GM23338 (cell line): ENCODE data around the gene DNAJC1. TPM values are rescaled to one million over a fixed set of nuclear protein-coding genes. Genes with fewer than 3 reads are reported as not detected.

Source experiments
- ATAC-seq: fragments of 200-7000 bp; cut with Tn5 transposase; 3 replicates; pipeline ENCODE4 v1.9.1; 2020
- DNase-seq: peaks from one replicate; pipeline ENCODE4 v3.0.0-alpha.2; 2015; ENCODE audit warnings: low spot score
- H2AFZ ChIP-seq: fragments of 200-600 bp; sonication (generic); 2 replicates; pipeline ENCODE4 v1.8.0; 2016; ENCODE audit warnings: antibody characterized with exemption, mild to moderate bottlenecking, moderate library complexity
- H3F3A ChIP-seq: fragments of 200-600 bp; sonication (generic); replicated peaks from 2 replicates; pipeline ENCODE4 v1.8.0; 2017; ENCODE audit warnings: antibody characterized with exemption, mixed run types, low read depth
- H3K27ac ChIP-seq: fragments of 200-600 bp; sonication (generic); 2 replicates; pipeline ENCODE4 v1.6.1; 2016; ENCODE audit warnings: low read depth
- H3K27me3 ChIP-seq: fragments of 200-600 bp; sonication (generic); 2 replicates; pipeline ENCODE4 v1.8.0; 2016; ENCODE audit warnings: mild to moderate bottlenecking, mixed run types, moderate library complexity; ENCODE audit not compliant: insufficient read depth
- H3K36me3 ChIP-seq: fragments of 200-600 bp; sonication (generic); 2 replicates; pipeline ENCODE4 v1.8.0; 2016; ENCODE audit warnings: mild to moderate bottlenecking; ENCODE audit not compliant: insufficient read depth
- H3K4me1 ChIP-seq: fragments of 200-600 bp; sonication (generic); 2 replicates; pipeline ENCODE4 v1.8.0; 2016; ENCODE audit warnings: mild to moderate bottlenecking, moderate library complexity; ENCODE audit not compliant: insufficient read depth
- H3K4me2 ChIP-seq: fragments of 200-600 bp; sonication (generic); 2 replicates; pipeline ENCODE4 v1.7.1; 2017; ENCODE audit warnings: mixed run types
- H3K4me3 ChIP-seq: fragments of 200-600 bp; sonication (generic); 2 replicates; pipeline ENCODE4 v1.6.1; 2016; ENCODE audit warnings: mixed run types
- H3K79me2 ChIP-seq: fragments of 200-600 bp; sonication (generic); replicated peaks from 2 replicates; pipeline ENCODE4 v1.8.0; 2017; ENCODE audit warnings: mild to moderate bottlenecking; ENCODE audit not compliant: insufficient read depth
- H3K9me2 ChIP-seq: fragments of 200-600 bp; sonication (generic); 2 replicates; pipeline ENCODE4 v1.8.0; 2017; ENCODE audit not compliant: insufficient read depth
- H4K20me1 ChIP-seq: fragments of 200-600 bp; sonication (generic); replicated peaks from 2 replicates; pipeline ENCODE4 v1.8.0; 2017; ENCODE audit warnings: mild to moderate bottlenecking; ENCODE audit not compliant: insufficient read depth
- H3K27ac Mint-ChIP-seq: 2 replicates; pipeline ENCODE4 v1.8.0; 2020; ENCODE audit warnings: inconsistent platforms, mild to moderate bottlenecking, moderate library complexity, mixed read lengths
- H3K27me3 Mint-ChIP-seq: 3 replicates; pipeline ENCODE4 v1.8.0; 2022; ENCODE audit warnings: low read depth, mild to moderate bottlenecking, moderate library complexity, mixed read lengths, inconsistent platforms; ENCODE audit not compliant: insufficient read depth, poor library complexity
- H3K36me3 Mint-ChIP-seq: 3 replicates; pipeline ENCODE4 v1.8.0; 2021; ENCODE audit warnings: low read depth, mild to moderate bottlenecking, inconsistent platforms, moderate library complexity, mixed read lengths
- H3K4me1 Mint-ChIP-seq: 3 replicates; pipeline ENCODE4 v1.8.0; 2020; ENCODE audit warnings: mild to moderate bottlenecking, inconsistent platforms, mixed read lengths
- H3K4me3 Mint-ChIP-seq: 3 replicates; pipeline ENCODE4 v1.8.0; 2021; ENCODE audit warnings: moderate library complexity, mild to moderate bottlenecking, inconsistent platforms, mixed read lengths
- H3K9me3 Mint-ChIP-seq: 3 replicates; pipeline ENCODE4 v1.8.0; 2020; ENCODE audit warnings: moderate library complexity, mild to moderate bottlenecking, inconsistent platforms, mixed read lengths
- CREB1 ChIP-seq: fragments of 250-450 bp; sonication (Bioruptor Pico); IDR thresholded peaks from 2 replicates; pipeline ENCODE4 v1.5.0; 2020; ENCODE audit warnings: low read depth, mild to moderate bottlenecking, moderate library complexity
- EZH2 ChIP-seq: fragments of 200-600 bp; sonication (generic); IDR thresholded peaks from one replicate; pipeline ENCODE4 v1.8.0; 2017; ENCODE audit warnings: antibody characterized with exemption, mild to moderate bottlenecking, low read depth; ENCODE audit not compliant: unreplicated experiment
- EZH2phosphoT487 ChIP-seq: fragments of 200-600 bp; sonication (generic); IDR thresholded peaks from one replicate; pipeline ENCODE4 v1.8.1; 2018; ENCODE audit warnings: antibody characterized with exemption; ENCODE audit not compliant: unreplicated experiment
- JUNB ChIP-seq: IDR thresholded peaks from one replicate; pipeline ENCODE4 v1.6.1; 2016; ENCODE audit warnings: antibody characterized with exemption; ENCODE audit not compliant: unreplicated experiment
- NANOG ChIP-seq: IDR thresholded peaks from 2 replicates; pipeline ENCODE4 v1.6.1; 2016; ENCODE audit warnings: antibody characterized with exemption, borderline replicate concordance
- POLR2AphosphoS5 ChIP-seq: IDR thresholded peaks from 2 replicates; pipeline ENCODE4 v1.6.1; 2016; ENCODE audit warnings: antibody characterized with exemption, low read depth
- STAT1 ChIP-seq: IDR thresholded peaks from one replicate; pipeline ENCODE4 v1.6.1; 2016; ENCODE audit warnings: antibody characterized with exemption; ENCODE audit not compliant: unreplicated experiment
- ZNF114 ChIP-seq: fragments of 250-450 bp; sonication (Bioruptor Pico); IDR thresholded peaks from 2 replicates; pipeline ENCODE4 v1.5.0; 2020; ENCODE audit warnings: mild to moderate bottlenecking, moderate library complexity
- ZNF331 ChIP-seq: fragments of 250-450 bp; sonication (Bioruptor Pico); IDR thresholded peaks from 2 replicates; pipeline ENCODE4 v1.5.0; 2020; ENCODE audit warnings: low read depth, mild to moderate bottlenecking, moderate library complexity
- polyA plus RNA-seq: library from polyadenylated mRNA; unstranded; fragments of >200 nt; fragmentation: Nextera tagmentation; extraction: Ambion mirVana; gene quantifications from 2 replicates; pipeline ENCODE4 v1.2.1, GENCODE V29; 2016
- total RNA-seq: library from RNA; depleted of rRNA; stranded (reverse); fragments of >200 nt; shearing (Covaris generic); gene quantifications from 2 replicates; pipeline ENCODE4 v1.2.3, GENCODE V29; 2014
- TF ChIP-seq, protein P1 (sequence below): IDR thresholded peaks from one replicate; pipeline ENCODE4 v1.6.1; 2018; ENCODE audit warnings: antibody characterized with exemption; ENCODE audit not compliant: unreplicated experiment
- TF ChIP-seq, protein P2 (sequence below): IDR thresholded peaks from 2 replicates; pipeline ENCODE4 v1.6.1; 2016; ENCODE audit warnings: antibody characterized with exemption
- TF ChIP-seq, protein P3 (sequence below): fragments of 250-450 bp; sonication (Bioruptor Pico); IDR thresholded peaks from 2 replicates; pipeline ENCODE4 v1.5.0; 2020; ENCODE audit warnings: mild to moderate bottlenecking, moderate library complexity
- TF ChIP-seq, protein P4 (sequence below), 2 experiments: fragments of 200-600 bp in 1 of 2; sonication (generic) in 1 of 2; conservative IDR thresholded peaks; 2 replicates each; pipeline versions ENCODE4 v1.5.1 to v1.6.1; 2016 to 2017; ENCODE audit warnings: antibody characterized with exemption in 2 of 2, low read depth in 2 of 2, mild to moderate bottlenecking in 2 of 2, moderate library complexity in 1 of 2

Gene DNAJC1
- total and polyA plus RNA-seq, 2 experiments from 2014 or later = 38.6 to 45.3 TPM

DNA sequence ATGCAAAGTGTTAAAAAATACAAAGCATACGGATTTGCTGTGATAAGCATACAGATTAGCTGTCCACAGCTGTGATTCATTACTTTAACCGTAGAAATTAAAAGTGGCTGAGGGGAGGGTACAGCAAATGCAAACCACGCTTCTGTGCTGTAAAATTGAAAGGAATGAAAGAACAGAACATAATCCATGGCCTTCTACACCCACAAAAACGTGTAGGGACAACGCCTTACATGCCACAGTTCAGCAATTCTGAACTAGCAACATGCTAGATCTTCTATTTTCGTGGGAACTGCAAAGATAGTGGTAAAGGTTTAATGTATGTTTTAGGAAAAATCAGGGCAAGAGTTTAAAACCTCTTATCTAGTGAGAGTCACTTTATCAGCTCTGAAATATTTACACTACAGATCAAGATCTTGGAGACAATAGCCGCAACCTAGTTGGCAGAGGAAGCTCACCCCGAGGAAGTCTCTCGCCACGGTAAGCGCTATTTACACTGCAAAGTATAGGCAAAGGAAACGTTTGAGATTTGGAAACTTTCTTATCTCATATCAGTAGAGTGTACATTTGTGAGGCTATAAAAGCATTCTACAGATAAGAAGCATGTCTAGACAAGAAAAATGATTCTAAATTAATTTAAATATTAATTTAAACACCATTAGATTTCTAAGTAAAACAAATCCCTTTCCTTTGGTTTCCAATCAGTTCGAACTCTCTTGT, 275.9 kb downstream of the DNAJC1 start:
- 0 out of 2 replicates have a peak, but pooled peaks cover 5% of the 10 kb centered on the region for H3K79me2 ChIP-seq
- peaks cover 51% of the 10 kb centered on the region for H3K4me1 Mint-ChIP-seq
- H3K27ac ChIP-seq = peak overlapping the region; percentile 47; the same call in 1 of the 2 replicates
- DNase-seq = no peak
- H3K27me3 ChIP-seq = no peaks in the 10 kb centered on the region
- H3K27ac Mint-ChIP-seq = peak overlapping the region; percentile 56
- TF ChIP-seq EZH2 (no peak), CREB1 (CRISPR knock-in tag) (no peak), NANOG (no peak), POLR2AphosphoS5 (no peak), EZH2phosphoT487 (no peak), ZNF331 (no peak), ZNF114 (CRISPR knock-in tag) (no peak), STAT1 (no peak), JUNB (no peak)
- TF ChIP-seq, protein P1, sequence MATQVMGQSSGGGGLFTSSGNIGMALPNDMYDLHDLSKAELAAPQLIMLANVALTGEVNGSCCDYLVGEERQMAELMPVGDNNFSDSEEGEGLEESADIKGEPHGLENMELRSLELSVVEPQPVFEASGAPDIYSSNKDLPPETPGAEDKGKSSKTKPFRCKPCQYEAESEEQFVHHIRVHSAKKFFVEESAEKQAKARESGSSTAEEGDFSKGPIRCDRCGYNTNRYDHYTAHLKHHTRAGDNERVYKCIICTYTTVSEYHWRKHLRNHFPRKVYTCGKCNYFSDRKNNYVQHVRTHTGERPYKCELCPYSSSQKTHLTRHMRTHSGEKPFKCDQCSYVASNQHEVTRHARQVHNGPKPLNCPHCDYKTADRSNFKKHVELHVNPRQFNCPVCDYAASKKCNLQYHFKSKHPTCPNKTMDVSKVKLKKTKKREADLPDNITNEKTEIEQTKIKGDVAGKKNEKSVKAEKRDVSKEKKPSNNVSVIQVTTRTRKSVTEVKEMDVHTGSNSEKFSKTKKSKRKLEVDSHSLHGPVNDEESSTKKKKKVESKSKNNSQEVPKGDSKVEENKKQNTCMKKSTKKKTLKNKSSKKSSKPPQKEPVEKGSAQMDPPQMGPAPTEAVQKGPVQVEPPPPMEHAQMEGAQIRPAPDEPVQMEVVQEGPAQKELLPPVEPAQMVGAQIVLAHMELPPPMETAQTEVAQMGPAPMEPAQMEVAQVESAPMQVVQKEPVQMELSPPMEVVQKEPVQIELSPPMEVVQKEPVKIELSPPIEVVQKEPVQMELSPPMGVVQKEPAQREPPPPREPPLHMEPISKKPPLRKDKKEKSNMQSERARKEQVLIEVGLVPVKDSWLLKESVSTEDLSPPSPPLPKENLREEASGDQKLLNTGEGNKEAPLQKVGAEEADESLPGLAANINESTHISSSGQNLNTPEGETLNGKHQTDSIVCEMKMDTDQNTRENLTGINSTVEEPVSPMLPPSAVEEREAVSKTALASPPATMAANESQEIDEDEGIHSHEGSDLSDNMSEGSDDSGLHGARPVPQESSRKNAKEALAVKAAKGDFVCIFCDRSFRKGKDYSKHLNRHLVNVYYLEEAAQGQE = no peak
- TF ChIP-seq, protein P2, sequence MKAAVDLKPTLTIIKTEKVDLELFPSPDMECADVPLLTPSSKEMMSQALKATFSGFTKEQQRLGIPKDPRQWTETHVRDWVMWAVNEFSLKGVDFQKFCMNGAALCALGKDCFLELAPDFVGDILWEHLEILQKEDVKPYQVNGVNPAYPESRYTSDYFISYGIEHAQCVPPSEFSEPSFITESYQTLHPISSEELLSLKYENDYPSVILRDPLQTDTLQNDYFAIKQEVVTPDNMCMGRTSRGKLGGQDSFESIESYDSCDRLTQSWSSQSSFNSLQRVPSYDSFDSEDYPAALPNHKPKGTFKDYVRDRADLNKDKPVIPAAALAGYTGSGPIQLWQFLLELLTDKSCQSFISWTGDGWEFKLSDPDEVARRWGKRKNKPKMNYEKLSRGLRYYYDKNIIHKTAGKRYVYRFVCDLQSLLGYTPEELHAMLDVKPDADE = no peak
- TF ChIP-seq, protein P3, sequence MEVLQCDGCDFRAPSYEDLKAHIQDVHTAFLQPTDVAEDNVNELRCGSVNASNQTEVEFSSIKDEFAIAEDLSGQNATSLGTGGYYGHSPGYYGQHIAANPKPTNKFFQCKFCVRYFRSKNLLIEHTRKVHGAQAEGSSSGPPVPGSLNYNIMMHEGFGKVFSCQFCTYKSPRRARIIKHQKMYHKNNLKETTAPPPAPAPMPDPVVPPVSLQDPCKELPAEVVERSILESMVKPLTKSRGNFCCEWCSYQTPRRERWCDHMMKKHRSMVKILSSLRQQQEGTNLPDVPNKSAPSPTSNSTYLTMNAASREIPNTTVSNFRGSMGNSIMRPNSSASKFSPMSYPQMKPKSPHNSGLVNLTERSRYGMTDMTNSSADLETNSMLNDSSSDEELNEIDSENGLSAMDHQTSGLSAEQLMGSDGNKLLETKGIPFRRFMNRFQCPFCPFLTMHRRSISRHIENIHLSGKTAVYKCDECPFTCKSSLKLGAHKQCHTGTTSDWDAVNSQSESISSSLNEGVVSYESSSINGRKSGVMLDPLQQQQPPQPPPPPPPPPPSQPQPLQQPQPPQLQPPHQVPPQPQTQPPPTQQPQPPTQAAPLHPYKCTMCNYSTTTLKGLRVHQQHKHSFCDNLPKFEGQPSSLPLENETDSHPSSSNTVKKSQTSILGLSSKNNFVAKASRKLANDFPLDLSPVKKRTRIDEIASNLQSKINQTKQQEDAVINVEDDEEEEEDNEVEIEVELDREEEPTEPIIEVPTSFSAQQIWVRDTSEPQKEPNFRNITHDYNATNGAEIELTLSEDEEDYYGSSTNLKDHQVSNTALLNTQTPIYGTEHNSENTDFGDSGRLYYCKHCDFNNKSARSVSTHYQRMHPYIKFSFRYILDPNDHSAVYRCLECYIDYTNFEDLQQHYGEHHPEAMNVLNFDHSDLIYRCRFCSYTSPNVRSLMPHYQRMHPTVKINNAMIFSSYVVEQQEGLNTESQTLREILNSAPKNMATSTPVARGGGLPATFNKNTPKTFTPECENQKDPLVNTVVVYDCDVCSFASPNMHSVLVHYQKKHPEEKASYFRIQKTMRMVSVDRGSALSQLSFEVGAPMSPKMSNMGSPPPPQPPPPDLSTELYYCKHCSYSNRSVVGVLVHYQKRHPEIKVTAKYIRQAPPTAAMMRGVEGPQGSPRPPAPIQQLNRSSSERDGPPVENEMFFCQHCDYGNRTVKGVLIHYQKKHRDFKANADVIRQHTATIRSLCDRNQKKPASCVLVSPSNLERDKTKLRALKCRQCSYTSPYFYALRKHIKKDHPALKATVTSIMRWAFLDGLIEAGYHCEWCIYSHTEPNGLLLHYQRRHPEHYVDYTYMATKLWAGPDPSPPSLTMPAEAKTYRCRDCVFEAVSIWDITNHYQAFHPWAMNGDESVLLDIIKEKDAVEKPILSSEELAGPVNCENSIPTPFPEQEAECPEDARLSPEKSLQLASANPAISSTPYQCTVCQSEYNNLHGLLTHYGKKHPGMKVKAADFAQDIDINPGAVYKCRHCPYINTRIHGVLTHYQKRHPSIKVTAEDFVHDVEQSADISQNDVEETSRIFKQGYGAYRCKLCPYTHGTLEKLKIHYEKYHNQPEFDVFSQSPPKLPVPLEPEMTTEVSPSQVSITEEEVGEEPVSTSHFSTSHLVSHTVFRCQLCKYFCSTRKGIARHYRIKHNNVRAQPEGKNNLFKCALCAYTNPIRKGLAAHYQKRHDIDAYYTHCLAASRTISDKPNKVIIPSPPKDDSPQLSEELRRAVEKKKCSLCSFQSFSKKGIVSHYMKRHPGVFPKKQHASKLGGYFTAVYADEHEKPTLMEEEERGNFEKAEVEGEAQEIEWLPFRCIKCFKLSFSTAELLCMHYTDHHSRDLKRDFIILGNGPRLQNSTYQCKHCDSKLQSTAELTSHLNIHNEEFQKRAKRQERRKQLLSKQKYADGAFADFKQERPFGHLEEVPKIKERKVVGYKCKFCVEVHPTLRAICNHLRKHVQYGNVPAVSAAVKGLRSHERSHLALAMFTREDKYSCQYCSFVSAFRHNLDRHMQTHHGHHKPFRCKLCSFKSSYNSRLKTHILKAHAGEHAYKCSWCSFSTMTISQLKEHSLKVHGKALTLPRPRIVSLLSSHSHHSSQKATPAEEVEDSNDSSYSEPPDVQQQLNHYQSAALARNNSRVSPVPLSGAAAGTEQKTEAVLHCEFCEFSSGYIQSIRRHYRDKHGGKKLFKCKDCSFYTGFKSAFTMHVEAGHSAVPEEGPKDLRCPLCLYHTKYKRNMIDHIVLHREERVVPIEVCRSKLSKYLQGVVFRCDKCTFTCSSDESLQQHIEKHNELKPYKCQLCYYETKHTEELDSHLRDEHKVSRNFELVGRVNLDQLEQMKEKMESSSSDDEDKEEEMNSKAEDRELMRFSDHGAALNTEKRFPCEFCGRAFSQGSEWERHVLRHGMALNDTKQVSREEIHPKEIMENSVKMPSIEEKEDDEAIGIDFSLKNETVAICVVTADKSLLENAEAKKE = no peak
- TF ChIP-seq, protein P4, sequence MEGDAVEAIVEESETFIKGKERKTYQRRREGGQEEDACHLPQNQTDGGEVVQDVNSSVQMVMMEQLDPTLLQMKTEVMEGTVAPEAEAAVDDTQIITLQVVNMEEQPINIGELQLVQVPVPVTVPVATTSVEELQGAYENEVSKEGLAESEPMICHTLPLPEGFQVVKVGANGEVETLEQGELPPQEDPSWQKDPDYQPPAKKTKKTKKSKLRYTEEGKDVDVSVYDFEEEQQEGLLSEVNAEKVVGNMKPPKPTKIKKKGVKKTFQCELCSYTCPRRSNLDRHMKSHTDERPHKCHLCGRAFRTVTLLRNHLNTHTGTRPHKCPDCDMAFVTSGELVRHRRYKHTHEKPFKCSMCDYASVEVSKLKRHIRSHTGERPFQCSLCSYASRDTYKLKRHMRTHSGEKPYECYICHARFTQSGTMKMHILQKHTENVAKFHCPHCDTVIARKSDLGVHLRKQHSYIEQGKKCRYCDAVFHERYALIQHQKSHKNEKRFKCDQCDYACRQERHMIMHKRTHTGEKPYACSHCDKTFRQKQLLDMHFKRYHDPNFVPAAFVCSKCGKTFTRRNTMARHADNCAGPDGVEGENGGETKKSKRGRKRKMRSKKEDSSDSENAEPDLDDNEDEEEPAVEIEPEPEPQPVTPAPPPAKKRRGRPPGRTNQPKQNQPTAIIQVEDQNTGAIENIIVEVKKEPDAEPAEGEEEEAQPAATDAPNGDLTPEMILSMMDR (conservative IDR thresholded peaks at IDR 0.05; ENCODE audit: low read depth in 2 of 2) = no peak
- H3K9me2 ChIP-seq = no peaks in the 10 kb centered on the region
- H2AFZ ChIP-seq = no peak overlapping the region
- no peaks in the 10 kb centered on the region for H3K27me3 Mint-ChIP-seq
- no peak overlapping the region for H3K4me2 ChIP-seq
- H3K36me3 ChIP-seq = no peaks in the 10 kb centered on the region; the same call in 1 of the 2 replicates
- H3K4me3 ChIP-seq = no peak overlapping the region
- ATAC-seq = no peak
- H4K20me1 ChIP-seq = no peaks in the 10 kb centered on the region
- H3K4me3 Mint-ChIP-seq = no peak overlapping the region
- H3K9me3 Mint-ChIP-seq = no peaks in the 10 kb centered on the region
- no peaks in the 10 kb centered on the region for H3F3A ChIP-seq
- peaks cover 23% of the 10 kb centered on the region; the same call in 2 of the 3 replicates for H3K36me3 Mint-ChIP-seq
- peaks cover 29% of the 10 kb centered on the region for H3K4me1 ChIP-seq
